GM18951 (cell line): ENCODE results near the gene CEP112.

Experiments
- POLR2A ChIP-seq: IDR thresholded peaks from 4 replicates; pipeline ENCODE4 v1.6.1; 2011; ENCODE audit warnings: mild to moderate bottlenecking; ENCODE audit not compliant: insufficient read length, insufficient read depth; ENCODE audit errors: extremely low read depth
- in situ Hi-C: fragments of 300-500 bp; cut with MboI; formaldehyde crosslinking; loops from one replicate; pipeline ENCODE4 v1.12.0; 2022; ENCODE audit warnings: low sequenced_read_pairs, mixed read lengths, inconsistent platforms; ENCODE audit not compliant: unreplicated experiment

The CEP112 gene

DNA sequence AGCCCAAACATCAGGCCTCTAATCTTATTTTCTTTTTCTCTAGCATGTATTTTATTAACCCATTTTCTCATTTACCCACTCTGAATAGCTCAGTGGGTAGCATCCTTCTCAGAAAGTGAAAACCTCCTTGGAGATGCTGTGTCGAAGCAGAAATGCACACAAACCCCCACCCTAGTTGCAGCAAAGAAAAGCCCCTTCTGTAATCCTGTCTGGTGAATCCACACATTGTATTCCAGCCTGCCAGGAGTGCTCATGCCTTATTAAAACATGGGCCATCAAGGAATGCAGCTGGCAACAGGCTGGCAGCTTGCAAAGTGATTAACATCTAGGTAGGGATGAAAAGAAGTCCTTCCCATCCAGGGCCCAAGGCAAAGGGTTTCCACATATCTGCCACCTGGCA, 590.8 kb downstream of the CEP112 start:
- no peak for TF ChIP-seq POLR2A
- in situ Hi-C loops: no loop called here

GRCh38 chr17:65600518-65600917, 591.4 kb downstream of the CEP112 start:
- in situ Hi-C loops: no loop called here
- TF ChIP-seq POLR2A: no peak

GRCh38 chr17:65599650-65600049, 592.3 kb downstream of the CEP112 start:
- in situ Hi-C loops: no loop called here
- no peak for TF ChIP-seq POLR2A

DNA sequence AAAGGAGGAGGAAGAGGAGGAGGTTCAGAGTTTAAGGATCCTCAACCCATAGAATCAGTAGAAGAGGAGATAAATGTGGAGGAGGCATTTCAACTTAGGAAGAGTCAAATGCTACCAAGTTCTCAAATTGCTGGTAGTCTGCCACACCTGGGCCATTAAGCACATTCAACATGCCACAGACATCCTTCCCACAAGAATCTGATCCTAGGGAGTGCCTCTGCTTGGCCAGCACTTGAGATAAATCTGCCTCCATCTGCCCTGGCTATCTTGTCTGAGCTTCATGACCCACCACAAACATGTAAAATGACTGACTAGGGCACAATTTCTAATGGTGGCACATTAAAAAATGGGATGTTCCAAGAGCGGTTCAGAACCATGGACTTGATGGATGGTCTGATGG, 593.2 kb downstream of the CEP112 start:
- no peak for TF ChIP-seq POLR2A
- in situ Hi-C loops: no loop called here

- in situ Hi-C loops: no loop called here
- TF ChIP-seq POLR2A: no peak
Measured at GRCh38 chr17:65595071-65595656, 596.8 kb downstream of the CEP112 start.

- no peak for TF ChIP-seq POLR2A
- in situ Hi-C loops: no loop called here
Measured at GRCh38 chr17:65593855-65594845, 597.8 kb downstream of the CEP112 start.

- in situ Hi-C loops: no loop called here
- TF ChIP-seq POLR2A: no peak
Measured at GRCh38 chr17:65593092-65593854, 598.7 kb downstream of the CEP112 start.

GRCh38 chr17:65592125-65592965, 599.6 kb downstream of the CEP112 start:
- in situ Hi-C loops: no loop called here
- TF ChIP-seq POLR2A: no peak

DNA sequence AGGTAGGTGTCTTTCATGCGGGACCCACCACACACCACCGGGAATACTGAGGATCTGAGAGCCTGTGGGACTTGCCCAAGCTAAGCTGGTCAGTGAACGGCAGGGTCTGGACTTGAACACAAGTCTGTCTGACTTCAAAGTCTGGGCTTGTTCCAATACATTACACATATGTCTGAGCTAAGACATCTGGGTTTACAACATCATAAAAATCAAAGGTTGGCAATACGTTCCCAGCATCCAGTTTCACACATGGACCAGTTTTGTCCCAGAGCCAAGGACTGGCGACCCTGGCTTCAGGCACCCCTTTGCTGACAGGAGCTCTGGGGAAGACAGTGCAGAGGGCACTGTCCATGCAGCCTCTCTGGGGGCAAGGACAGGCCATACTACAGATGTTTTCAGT, 602.6 kb downstream of the CEP112 start:
- in situ Hi-C loops: no loop called here
- TF ChIP-seq POLR2A: no peak

- TF ChIP-seq POLR2A: no peak
- in situ Hi-C loops: no loop called here
Measured at GRCh38 chr17:65588181-65588808, 603.6 kb downstream of the CEP112 start.

- no peak for TF ChIP-seq POLR2A
- in situ Hi-C loops: no loop called here
Measured at GRCh38 chr17:65587534-65588180, 604.3 kb downstream of the CEP112 start.

DNA sequence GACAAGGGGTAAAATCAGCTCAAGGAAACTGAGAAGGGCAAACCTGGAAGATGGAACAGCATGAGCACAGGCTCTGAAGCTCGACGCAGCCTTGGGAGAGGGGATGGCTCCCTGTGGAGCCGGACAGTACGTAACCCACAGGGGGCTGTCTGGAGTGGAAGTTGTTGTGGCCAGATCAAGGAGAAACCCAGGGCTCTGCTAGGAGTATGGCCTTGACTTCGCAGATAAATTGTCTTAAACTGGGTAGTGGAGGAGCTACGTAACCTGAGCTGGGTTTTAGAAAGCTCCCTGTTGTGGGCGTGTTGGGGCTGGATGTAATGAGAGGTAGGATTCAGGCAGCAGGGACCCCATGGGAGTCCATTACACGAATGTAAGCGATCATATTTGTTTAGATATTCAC, 605.0 kb downstream of the CEP112 start:
- in situ Hi-C loops: no loop called here
- no peak for TF ChIP-seq POLR2A
